ENCODE measurements around the gene CYP4F2.

DNA sequence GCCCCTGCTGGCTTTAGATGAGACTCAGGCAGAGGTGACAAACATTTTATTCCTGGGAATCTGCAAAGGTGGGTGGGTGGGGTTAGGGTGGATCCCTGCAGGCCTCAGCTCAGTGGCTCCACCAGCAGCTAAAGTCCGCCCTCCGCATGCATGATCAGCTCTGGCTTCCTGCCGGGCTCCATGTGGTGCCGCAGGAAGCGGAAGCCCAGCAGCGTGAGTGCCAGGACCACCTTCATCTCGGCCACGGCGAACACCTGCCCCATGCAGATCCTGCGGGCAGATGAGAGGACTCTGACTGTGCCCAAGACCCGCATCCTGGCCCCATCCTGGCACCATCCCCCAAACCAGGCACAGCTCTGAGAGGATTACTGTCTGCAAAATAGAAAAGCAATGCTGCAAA, 26.3 kb downstream of the CYP4F2 start:
- no peak for TF ChIP-seq SIRT6 (IDR thresholded peaks at IDR 0.05; ENCODE audit: low read depth, low read length)
- no peak for TF ChIP-seq ZSCAN32 (CRISPR knock-in tag; IDR thresholded peaks at IDR 0.05)
- TF ChIP-seq, protein P1, sequence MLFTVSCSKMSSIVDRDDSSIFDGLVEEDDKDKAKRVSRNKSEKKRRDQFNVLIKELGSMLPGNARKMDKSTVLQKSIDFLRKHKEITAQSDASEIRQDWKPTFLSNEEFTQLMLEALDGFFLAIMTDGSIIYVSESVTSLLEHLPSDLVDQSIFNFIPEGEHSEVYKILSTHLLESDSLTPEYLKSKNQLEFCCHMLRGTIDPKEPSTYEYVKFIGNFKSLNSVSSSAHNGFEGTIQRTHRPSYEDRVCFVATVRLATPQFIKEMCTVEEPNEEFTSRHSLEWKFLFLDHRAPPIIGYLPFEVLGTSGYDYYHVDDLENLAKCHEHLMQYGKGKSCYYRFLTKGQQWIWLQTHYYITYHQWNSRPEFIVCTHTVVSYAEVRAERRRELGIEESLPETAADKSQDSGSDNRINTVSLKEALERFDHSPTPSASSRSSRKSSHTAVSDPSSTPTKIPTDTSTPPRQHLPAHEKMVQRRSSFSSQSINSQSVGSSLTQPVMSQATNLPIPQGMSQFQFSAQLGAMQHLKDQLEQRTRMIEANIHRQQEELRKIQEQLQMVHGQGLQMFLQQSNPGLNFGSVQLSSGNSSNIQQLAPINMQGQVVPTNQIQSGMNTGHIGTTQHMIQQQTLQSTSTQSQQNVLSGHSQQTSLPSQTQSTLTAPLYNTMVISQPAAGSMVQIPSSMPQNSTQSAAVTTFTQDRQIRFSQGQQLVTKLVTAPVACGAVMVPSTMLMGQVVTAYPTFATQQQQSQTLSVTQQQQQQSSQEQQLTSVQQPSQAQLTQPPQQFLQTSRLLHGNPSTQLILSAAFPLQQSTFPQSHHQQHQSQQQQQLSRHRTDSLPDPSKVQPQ (CRISPR knock-in tag; IDR thresholded peaks at IDR 0.05; ENCODE audit: borderline replicate concordance), result no peak
- TF ChIP-seq, protein P2, sequence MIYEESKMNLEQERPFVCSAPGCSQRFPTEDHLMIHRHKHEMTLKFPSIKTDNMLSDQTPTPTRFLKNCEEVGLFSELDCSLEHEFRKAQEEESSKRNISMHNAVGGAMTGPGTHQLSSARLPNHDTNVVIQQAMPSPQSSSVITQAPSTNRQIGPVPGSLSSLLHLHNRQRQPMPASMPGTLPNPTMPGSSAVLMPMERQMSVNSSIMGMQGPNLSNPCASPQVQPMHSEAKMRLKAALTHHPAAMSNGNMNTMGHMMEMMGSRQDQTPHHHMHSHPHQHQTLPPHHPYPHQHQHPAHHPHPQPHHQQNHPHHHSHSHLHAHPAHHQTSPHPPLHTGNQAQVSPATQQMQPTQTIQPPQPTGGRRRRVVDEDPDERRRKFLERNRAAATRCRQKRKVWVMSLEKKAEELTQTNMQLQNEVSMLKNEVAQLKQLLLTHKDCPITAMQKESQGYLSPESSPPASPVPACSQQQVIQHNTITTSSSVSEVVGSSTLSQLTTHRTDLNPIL (CRISPR knock-in tag; IDR thresholded peaks at IDR 0.05), result no peak
- no peak for TF ChIP-seq TGIF2 (CRISPR knock-in tag; IDR thresholded peaks at IDR 0.05)
- TF ChIP-seq ZSCAN29 (IDR thresholded peaks at IDR 0.05), result no peak
- no peak for TF ChIP-seq CHD4 (IDR thresholded peaks at IDR 0.05; ENCODE audit: insufficient read depth, insufficient replicate concordance, low read depth, low read length, poor library complexity, severe bottlenecking)
- no peak for TF ChIP-seq HNRNPLL (IDR thresholded peaks at IDR 0.05; ENCODE audit: low read depth, low read length, poor library complexity, severe bottlenecking)
- TF ChIP-seq SP1 (CRISPR knock-in tag; IDR thresholded peaks at IDR 0.05), result no peak
- no peak for TF ChIP-seq MAZ (CRISPR knock-in tag; conservative IDR thresholded peaks at IDR 0.05 in 1 of 2, IDR thresholded peaks at IDR 0.05 in 1 of 2)

All from K562 (cell line).